T47D (cell line): ENCODE data around the gene DCLRE1C.

Experiments
- DNase-seq, 2 experiments: peaks; one replicate each; pipeline versions ENCODE4 v3.0.0 to v3.0.0-alpha.2; 2011 to 2012; ENCODE audit warnings: low read depth in 1 of 2, low spot score in 1 of 2
- JUND ChIP-seq: IDR thresholded peaks from 2 replicates; pipeline ENCODE4 v1.6.1; 2012; ENCODE audit warnings: low read depth
- in situ Hi-C: cut with HindIII; loops from 2 replicates; pipeline ENCODE4 v1.10.0; 2016; ENCODE audit warnings: low sequenced_read_pairs, low pct_unique_long_range_greater_than_20kb

DCLRE1C gene

DNA sequence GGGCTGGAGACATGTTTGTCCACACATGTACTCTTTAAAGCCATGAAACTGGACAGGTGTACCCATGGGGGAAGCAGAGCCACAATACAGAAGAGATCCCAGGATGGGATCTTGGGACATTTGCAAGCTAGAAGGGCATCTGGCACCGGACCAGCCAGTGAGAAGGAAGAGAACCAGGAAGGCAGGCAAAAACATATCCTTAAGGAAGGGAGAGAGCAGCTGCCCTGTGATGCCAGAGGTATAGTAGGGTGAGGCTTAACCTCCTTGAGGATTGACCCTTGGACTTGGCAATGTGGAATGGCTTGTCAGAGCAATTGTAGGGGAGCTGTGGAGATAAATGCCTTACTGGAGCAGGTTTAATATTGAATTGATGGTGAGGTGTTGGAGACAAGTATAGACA is 93.1 kb downstream of the DCLRE1C start:
- TF ChIP-seq JUND: no peak
- in situ Hi-C loops: no loop called here
- no peak for DNase-seq

DNA sequence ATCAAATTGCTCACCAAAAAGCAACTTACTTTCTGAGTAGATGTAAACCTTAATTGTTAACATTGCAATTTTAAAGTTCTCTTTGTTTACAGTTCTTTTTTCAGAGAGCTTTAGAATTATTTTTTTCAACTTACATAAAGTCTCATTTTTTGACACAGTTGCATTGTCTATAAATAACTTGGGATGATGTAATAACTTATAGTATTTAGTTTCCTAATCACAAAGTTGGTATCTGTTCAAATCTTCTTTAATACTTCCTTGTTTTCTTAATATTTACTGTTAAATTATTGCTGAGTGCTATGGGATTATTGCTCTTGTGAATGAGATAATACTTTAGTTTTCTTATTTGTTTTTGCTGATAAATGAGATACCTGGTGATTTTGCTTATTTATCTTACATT is 94.1 kb downstream of the DCLRE1C start:
- in situ Hi-C loops: no loop called here
- no peak for DNase-seq
- no peak for TF ChIP-seq JUND

GRCh38 chr10:14859043-14859442 is 94.9 kb downstream of the DCLRE1C start:
- in situ Hi-C loops: no loop called here
- TF ChIP-seq JUND: no peak
- DNase-seq: no peak

- DNase-seq: no peak
- no peak for TF ChIP-seq JUND
- in situ Hi-C loops: no loop called here
These were observed 95.4 kb downstream of the DCLRE1C start for GRCh38 chr10:14858338-14858960.

DNA sequence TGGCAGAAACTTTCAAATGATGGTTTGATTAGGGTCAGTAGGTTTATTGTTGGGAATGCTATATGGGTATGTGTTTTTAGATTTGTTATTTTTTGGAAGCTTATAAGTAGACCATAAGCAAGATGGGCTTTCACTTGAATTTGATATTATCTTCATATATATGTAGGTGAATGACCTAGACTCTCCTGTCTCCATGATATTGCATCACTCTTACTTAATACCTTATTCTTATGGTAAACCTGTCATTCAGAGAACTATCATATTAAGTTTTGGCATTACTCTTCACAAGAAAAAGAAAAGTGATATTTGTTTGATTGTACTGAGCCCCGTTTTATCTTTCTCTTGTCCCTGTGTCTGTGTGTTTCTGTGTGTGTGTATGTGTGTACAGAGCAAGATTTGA is 98.4 kb downstream of the DCLRE1C start:
- DNase-seq: no peak
- in situ Hi-C loops: no loop called here
- no peak for TF ChIP-seq JUND

- no peak for TF ChIP-seq JUND
- in situ Hi-C loops: no loop called here
- DNase-seq: no peak
These were observed 101.7 kb downstream of the DCLRE1C start for GRCh38 chr10:14852236-14852635.
